H1 (cell line): ENCODE data around the gene CD300E. TPM values are rescaled to one million over a fixed set of nuclear protein-coding genes. Genes with fewer than 3 reads are reported as not detected.

Experiments
- CTCF ChIA-PET: fragments of 300-600 bp; sonication (Branson Sonifier 250); formaldehyde crosslinking; loops from one replicate; lab custom pipeline; 2021; ENCODE audit not compliant: partially characterized antibody; lab: Charles Lee
- POLR2A ChIA-PET: fragments of 300-600 bp; sonication (Branson Sonifier 250); formaldehyde crosslinking; loops from one replicate; lab custom pipeline; 2021; ENCODE audit warnings: inconsistent platforms; ENCODE audit not compliant: partially characterized antibody; lab: Charles Lee
- DNase-seq, 2 experiments: peaks; one replicate each; pipeline versions ENCODE4 v3.0.0 to v3.0.0-alpha.2; 2010 to 2022; ENCODE audit warnings: low spot score in 2 of 2, low read depth in 1 of 2, mixed read lengths in 1 of 2
- FAIRE-seq: peaks from 2 replicates; lab custom pipeline; 2011; peaks lifted over from hg19 to GRCh38; lab: Jason Lieb, UNC
- H2AFZ ChIP-seq: 2 replicates; pipeline ENCODE4 v1.8.1; 2012; ENCODE audit warnings: low read length, inconsistent platforms
- H2AK5ac ChIP-seq: 2 replicates; pipeline ENCODE4 v1.6.1; 2013; ENCODE audit warnings: low read depth, low read length
- H2BK120ac ChIP-seq: replicated peaks from 2 replicates; pipeline ENCODE3; 2013; ENCODE audit warnings: low read depth, low read length, inconsistent platforms
- H2BK12ac ChIP-seq: 2 replicates; pipeline ENCODE4 v1.6.1; 2013; ENCODE audit warnings: low read depth, low read length
- H2BK15ac ChIP-seq: 2 replicates; pipeline ENCODE4 v1.6.1; 2013; ENCODE audit warnings: low read length
- H2BK20ac ChIP-seq: 2 replicates; pipeline ENCODE4 v1.6.1; 2013; ENCODE audit warnings: low read length
- H2BK5ac ChIP-seq: 2 replicates; pipeline ENCODE4 v1.6.1; 2013; ENCODE audit warnings: low read depth, low read length
- H3K14ac ChIP-seq: 2 replicates; pipeline ENCODE4 v1.6.1; 2013; ENCODE audit warnings: inconsistent platforms; ENCODE audit not compliant: insufficient read length
- H3K18ac ChIP-seq: 2 replicates; pipeline ENCODE4 v1.6.1; 2013; ENCODE audit warnings: low read length; ENCODE audit errors: extremely low read depth
- H3K23ac ChIP-seq: 2 replicates; pipeline ENCODE4 v1.6.1; 2013; ENCODE audit warnings: inconsistent platforms; ENCODE audit not compliant: insufficient read length
- H3K23me2 ChIP-seq: 2 replicates; pipeline ENCODE4 v1.6.1; 2013; ENCODE audit warnings: low read depth, low read length
- H3K27ac ChIP-seq: 2 replicates; pipeline ENCODE4 v1.6.1; 2011; ENCODE audit warnings: low read depth, low read length, inconsistent platforms
- H3K27me3 ChIP-seq, 4 experiments: replicated peaks in 1 of 4; 1 replicate in 1 of 4; 2 replicates in 3 of 4; pipeline versions ENCODE4 v1.6.1 to v1.8.1; 2011 to 2013; ENCODE audit warnings: low read length in 3 of 4, mild to moderate bottlenecking in 3 of 4, inconsistent platforms in 2 of 4, mixed read lengths in 2 of 4, moderate library complexity in 1 of 4; ENCODE audit not compliant: control insufficient read depth in 3 of 4, insufficient read depth in 3 of 4; ENCODE audit errors: extremely low read depth in 1 of 4
- H3K36me3 ChIP-seq, 4 experiments: 2 replicates each; pipeline versions ENCODE4 v1.6.1 to v1.8.1; 2011 to 2013; ENCODE audit warnings: mild to moderate bottlenecking in 4 of 4, low read length in 3 of 4, moderate library complexity in 2 of 4, control low read depth in 1 of 4, inconsistent platforms in 1 of 4; ENCODE audit not compliant: insufficient read depth in 4 of 4, control insufficient read depth in 2 of 4
- H3K4ac ChIP-seq: replicated peaks from 2 replicates; pipeline ENCODE3; 2013; ENCODE audit warnings: low read length, low read depth, mixed read lengths, inconsistent platforms; ENCODE audit not compliant: insufficient read length
- H3K4me1 ChIP-seq, 4 experiments: replicated peaks in 1 of 4; 1 replicate in 1 of 4; 2 replicates in 3 of 4; pipeline versions ENCODE4 v1.6.1 to v1.8.1; 2011 to 2013; ENCODE audit warnings: low read length in 3 of 4, inconsistent platforms in 2 of 4, mixed read lengths in 1 of 4; ENCODE audit not compliant: insufficient read depth in 4 of 4, control insufficient read depth in 3 of 4
- H3K4me2 ChIP-seq, 2 experiments: 2 replicates each; pipeline versions ENCODE4 v1.6.1 to v1.8.1; 2011 to 2013; ENCODE audit warnings: low read depth in 2 of 2, low read length in 2 of 2, control low read depth in 1 of 2, inconsistent platforms in 1 of 2, mild to moderate bottlenecking in 1 of 2; ENCODE audit not compliant: insufficient read depth in 1 of 2
- H3K4me3 ChIP-seq, 4 experiments: fragments of 200-600, 300-600 bp in 1 of 4; sonication (generic), shearing (Covaris generic), sonication (Bioruptor Twin) in 1 of 4; 2 replicates each; pipeline versions ENCODE4 v1.5.1 to v1.8.1; 2011 to 2016; ENCODE audit warnings: low read length in 4 of 4, low read depth in 3 of 4, control low read depth in 2 of 4, inconsistent platforms in 2 of 4, mild to moderate bottlenecking in 2 of 4, mixed read lengths in 1 of 4, moderate library complexity in 1 of 4; ENCODE audit not compliant: insufficient read depth in 2 of 4; ENCODE audit errors: extremely low read depth in 1 of 4
- H3K56ac ChIP-seq: replicated peaks from 2 replicates; pipeline ENCODE3; 2013; ENCODE audit warnings: low read depth, mild to moderate bottlenecking, mixed read lengths, low read length, inconsistent platforms; ENCODE audit not compliant: insufficient read length
- H3K79me1 ChIP-seq: 2 replicates; pipeline ENCODE4 v1.6.1; 2013; ENCODE audit warnings: low read depth, low read length, control low read depth
- H3K79me2 ChIP-seq, 2 experiments: 2 replicates each; pipeline versions ENCODE4 v1.6.1 to v1.8.1; 2012 to 2013; ENCODE audit warnings: low read length in 2 of 2, mild to moderate bottlenecking in 2 of 2, inconsistent platforms in 1 of 2; ENCODE audit not compliant: insufficient read depth in 2 of 2, control insufficient read depth in 1 of 2
- H3K9ac ChIP-seq, 4 experiments: replicated peaks in 1 of 4; 1 replicate in 1 of 4; 2 replicates in 3 of 4; pipeline versions ENCODE4 v1.6.1 to v1.8.1; 2011 to 2013; ENCODE audit warnings: low read depth in 3 of 4, low read length in 3 of 4, control low read depth in 2 of 4, mild to moderate bottlenecking in 2 of 4, moderate library complexity in 2 of 4, inconsistent platforms in 1 of 4; ENCODE audit errors: extremely low read depth in 1 of 4
- H3K9me3 ChIP-seq, 2 experiments: 2 replicates each; pipeline versions ENCODE4 v1.6.1 to v1.8.1; 2012 to 2013; ENCODE audit warnings: mild to moderate bottlenecking in 2 of 2, moderate library complexity in 2 of 2, control low read depth in 1 of 2, inconsistent platforms in 1 of 2, low read depth in 1 of 2, low read length in 1 of 2, mixed read lengths in 1 of 2; ENCODE audit not compliant: insufficient read depth in 2 of 2
- H4K20me1 ChIP-seq, 2 experiments: replicated peaks in 1 of 2; 2 replicates each; pipeline versions ENCODE3 to v1.8.1; 2011 to 2013; ENCODE audit warnings: inconsistent platforms in 2 of 2, low read length in 2 of 2, mild to moderate bottlenecking in 1 of 2; ENCODE audit not compliant: insufficient read depth in 2 of 2, control insufficient read depth in 1 of 2
- H4K5ac ChIP-seq: 2 replicates; pipeline ENCODE4 v1.6.1; 2013; ENCODE audit warnings: low read length, low read depth, mixed read lengths, inconsistent platforms; ENCODE audit not compliant: insufficient read length
- H4K8ac ChIP-seq: 2 replicates; pipeline ENCODE4 v1.8.0; 2013; ENCODE audit warnings: mild to moderate bottlenecking, moderate library complexity, low read length, inconsistent platforms; ENCODE audit not compliant: insufficient read depth; ENCODE audit errors: extremely low read depth
- H4K91ac ChIP-seq: replicated peaks from 2 replicates; pipeline ENCODE3; 2013; ENCODE audit warnings: low read length, mixed read lengths, inconsistent platforms; ENCODE audit not compliant: insufficient read length
- BACH1 ChIP-seq: IDR thresholded peaks from 2 replicates; pipeline ENCODE4 v1.6.1; 2012; ENCODE audit warnings: low read length, improper control_type of control experiment
- POLR2A ChIP-seq, 2 experiments: IDR thresholded peaks; 1 replicate in 1 of 2; 2 replicates in 1 of 2; pipeline ENCODE4 v1.6.1; 2011; ENCODE audit warnings: low read depth in 2 of 2, low read length in 2 of 2, mild to moderate bottlenecking in 2 of 2; ENCODE audit errors: control extremely low read depth in 1 of 2
- SIN3A ChIP-seq, 2 experiments: IDR thresholded peaks in 1 of 2; conservative IDR thresholded peaks in 1 of 2; 2 replicates each; pipeline ENCODE4 v1.6.1; 2011 to 2012; ENCODE audit warnings: low read length in 2 of 2, improper control_type of control experiment in 1 of 2, low read depth in 1 of 2, mild to moderate bottlenecking in 1 of 2
- SP1 ChIP-seq: IDR thresholded peaks from 2 replicates; pipeline ENCODE4 v1.6.1; 2011; ENCODE audit warnings: low read depth, low read length
- WGBS, 2 experiments: shearing (Covaris generic) in 1 of 2; methylation state at CpG; one replicate each; pipeline versions ENCODE4 v1.1.6 to v1.1.7; 2013 to 2015; ENCODE audit warnings: low lambda C conversion rate in 2 of 2, mixed read lengths in 2 of 2, inconsistent platforms in 1 of 2, low coverage in 1 of 2, missing lambda C conversion rate in 1 of 2; ENCODE audit not compliant: insufficient replicate concordance in 2 of 2, insufficient coverage in 1 of 2, insufficient read length in 1 of 2; ENCODE audit errors: extremely low coverage in 1 of 2, missing lambda C conversion rate in 1 of 2; 5-methylcytosine and 5-hydroxymethylcytosine counted together
- polyA plus RNA-seq, 7 experiments: library from polyadenylated mRNA; depleted of rRNA in 3 of 7; stranded (reverse) in 5 of 7; unstranded in 2 of 7; fragments of >200 nt in 5 of 7; fragments of 200-250 nt in 2 of 7; gene quantifications; 1 replicate in 5 of 7; 2 replicates in 1 of 7; 4 replicates in 1 of 7; pipeline versions ENCODE4 v1.2.1 to v1.2.3, GENCODE V29; 2011 to 2013; ENCODE audit warnings: missing spikeins in 2 of 7, mixed read lengths in 2 of 7
- total RNA-seq: library from RNA; stranded (reverse); fragmentation: NEBNext Ultra II Directional; extraction: Animal tissue kit (Norgen Biotek cat#: 25700); gene quantifications from 2 replicates; pipeline ENCODE4 v1.2.1, GENCODE V29; 2021

CD300E gene
- total and polyA plus RNA-seq, 2 of the 8 experiments (the other 6 are each of a cell fraction or from before 2014, with no cell fraction given): not detected

DNA sequence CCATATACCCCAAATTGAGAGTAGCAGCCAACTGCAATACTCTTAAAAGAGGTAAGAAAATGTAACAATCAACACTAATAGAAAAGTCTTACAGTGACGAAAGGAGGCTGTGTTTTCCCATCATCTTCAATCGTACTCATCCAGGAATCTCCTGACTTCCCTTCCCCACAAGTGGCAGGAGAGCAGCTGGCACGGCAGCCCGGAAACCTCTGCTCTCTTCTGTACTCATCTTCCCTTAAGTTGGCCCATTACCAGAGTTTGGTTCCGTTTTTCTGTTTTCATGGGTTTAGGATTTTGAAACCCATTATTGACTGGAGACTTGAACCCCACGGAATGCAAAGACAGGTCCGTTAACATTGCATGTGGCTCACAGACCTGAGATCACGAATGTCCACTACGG, 44.6 kb downstream of the CD300E start:
- Histone ChIP-seq H3K4ac (no peak overlapping the region), H2BK120ac (no peak overlapping the region), H2BK15ac (no peak overlapping the region), H3K56ac (no peak overlapping the region), H4K8ac (no peak overlapping the region), H3K18ac (peak overlapping the region; percentile 32; the same call in 1 of the 2 replicates), H3K9me3 (no peaks in the 10 kb centered on the region), H3K14ac (no peak overlapping the region), H2BK5ac (no peak overlapping the region), H2AFZ (no peak overlapping the region), H2BK20ac (no peak overlapping the region), H3K27ac (no peak overlapping the region), H3K4me2 (no peak overlapping the region), H4K91ac (no peak overlapping the region), H4K20me1 (no peaks in the 10 kb centered on the region), H2AK5ac (no peak overlapping the region), H3K36me3 (no peaks in the 10 kb centered on the region), H3K23ac (no peak overlapping the region), H3K79me1 (no peaks in the 10 kb centered on the region), H3K23me2 (no peaks in the 10 kb centered on the region), H3K9ac (no peak overlapping the region), H3K79me2 (no peaks in the 10 kb centered on the region), H2BK12ac (no peak overlapping the region), H3K4me1 (no peaks in the 10 kb centered on the region), H3K4me3 (no peak overlapping the region), H3K27me3 (0 out of 7 replicates have a peak, but pooled peaks cover 0 to 3% (median 0%) of the 10 kb centered on the region in 4 experiments), H4K5ac (no peak overlapping the region)
- TF ChIP-seq POLR2A (IDR thresholded peaks at IDR 0.05; ENCODE audit: control extremely low read depth in 1 of 2, low read depth in 2 of 2, low read length in 2 of 2): no peak
- TF ChIP-seq SIN3A (conservative IDR thresholded peaks at IDR 0.05 in 1 of 2, IDR thresholded peaks at IDR 0.05 in 1 of 2; ENCODE audit: low read depth in 1 of 2, low read length in 2 of 2): no peak
- no peak for TF ChIP-seq SP1
- no peak for TF ChIP-seq BACH1
- POLR2A ChIA-PET: no interaction called here
- CTCF ChIA-PET: interaction anchor here (0.9 to 3.6 kb wide), 3 partner anchors 12 to 21 kb away, joined by 4 to 20 read pairs (median 5); partner anchors contain the start of gene CD300H
- DNase-seq (no peak), FAIRE-seq (no peak)
- WGBS, 2 experiments: 86% methylated on average over 9 of the region's 9 CpGs; no CpG with 5 or more reads in 1 of the 2 experiments
